GM12878 (cell line): ENCODE results near the gene LAMA2. TPM values are rescaled to one million over a fixed set of nuclear protein-coding genes. Genes with fewer than 3 reads are reported as not detected.

Experiments used
- BCLAF1 ChIP-seq: fragments of 450-650 bp; IDR thresholded peaks from 2 replicates; pipeline ENCODE4 v1.6.1; 2017; ENCODE audit warnings: antibody characterized with exemption, mild to moderate bottlenecking, moderate library complexity
- NBN ChIP-seq: fragments of 450-650 bp; IDR thresholded peaks from 2 replicates; pipeline ENCODE4 v1.6.1; 2016
- NFYA ChIP-seq: IDR thresholded peaks from 2 replicates; pipeline ENCODE4 v1.6.1; 2011; ENCODE audit warnings: low read depth, mild to moderate bottlenecking, low read length, improper control_type of control experiment, borderline replicate concordance
- PRDM15 ChIP-seq: fragments of 450-650 bp; formaldehyde crosslinking; IDR thresholded peaks from 2 replicates; pipeline ENCODE4 v1.4.0; 2020; ENCODE audit warnings: mild to moderate bottlenecking, moderate library complexity
- SMAD1 ChIP-seq: fragments of 450-650 bp; IDR thresholded peaks from 2 replicates; pipeline ENCODE4 v1.6.1; 2018; ENCODE audit warnings: mild to moderate bottlenecking, low read depth; ENCODE audit not compliant: partially characterized antibody
- TCF3 ChIP-seq: IDR thresholded peaks from 2 replicates; pipeline ENCODE4 v1.6.1; 2012; ENCODE audit warnings: low read depth, mild to moderate bottlenecking, low read length, borderline replicate concordance; ENCODE audit not compliant: insufficient read depth
- YBX1 ChIP-seq: fragments of 450-650 bp; IDR thresholded peaks from 2 replicates; pipeline ENCODE4 v1.6.1; 2016; ENCODE audit warnings: antibody characterized with exemption
- ZNF687 ChIP-seq: fragments of 450-650 bp; IDR thresholded peaks from 2 replicates; pipeline ENCODE4 v1.6.1; 2017; ENCODE audit warnings: mild to moderate bottlenecking, moderate library complexity
- polyA plus RNA-seq, 11 experiments: library from polyadenylated mRNA; depleted of rRNA in 4 of 11; unstranded in 6 of 11; stranded (reverse) in 5 of 11; fragments of >200 nt; fragmentation: Nextera tagmentation in 4 of 11; fragmentation: Illumina TruSeq in 1 of 11; extraction: Ambion mirVana in 4 of 11; extraction: Trizol in 1 of 11; gene quantifications; 1 replicate in 1 of 11; 2 replicates in 10 of 11; pipeline versions ENCODE4 v1.2.1 to v1.2.3, GENCODE V29; 2011 to 2016; ENCODE audit warnings: inconsistent platforms in 2 of 11, missing spikeins in 2 of 11, low read depth in 1 of 11
- total RNA-seq, 4 experiments: library from RNA; depleted of rRNA in 3 of 4; stranded (reverse); fragments of >200 nt in 3 of 4; fragmentation: Illumina TruSeq in 1 of 4; extraction: Trizol in 1 of 4; gene quantifications; 2 replicates each; pipeline versions ENCODE4 v1.2.1 to v1.2.3, GENCODE V29; 2013 to 2021

LAMA2 gene
- total and polyA plus RNA-seq, 10 of the 15 experiments (the other 5 are each of a cell fraction or from before 2014, with no cell fraction given), result 0.04 to 2.0 (median 0.37) TPM; not detected in 1

GRCh38 chr6:129041563-129041962, 158.6 kb downstream of the LAMA2 start (continued):
- no peak for TF ChIP-seq BCLAF1
- TF ChIP-seq NBN, result no peak
- no peak for TF ChIP-seq SMAD1
- no peak for TF ChIP-seq NFYA
- no peak for TF ChIP-seq TCF3
- TF ChIP-seq ZNF687, result no peak
- TF ChIP-seq PRDM15 (CRISPR knock-in tag), result no peak
- TF ChIP-seq YBX1, result no peak
